HG02852 (cell line): ENCODE results near the gene RAPGEF5.

Experiments used
- ATAC-seq: cut with Tn5 transposase; IDR thresholded peaks from one replicate; pipeline ENCODE4 v1.9.1; 2021; ENCODE audit warnings: mild to moderate bottlenecking, moderate library complexity; ENCODE audit not compliant: unreplicated experiment

The RAPGEF5 gene

GRCh38 chr7:22269963-22270362 lies 87.0 kb downstream of the RAPGEF5 start:
- ATAC-seq: no peak

- ATAC-seq: no peak
These were observed 88.0 kb downstream of the RAPGEF5 start for GRCh38 chr7:22268884-22269421.

GRCh38 chr7:22267930-22268615 lies 88.9 kb downstream of the RAPGEF5 start:
- ATAC-seq: no peak

DNA sequence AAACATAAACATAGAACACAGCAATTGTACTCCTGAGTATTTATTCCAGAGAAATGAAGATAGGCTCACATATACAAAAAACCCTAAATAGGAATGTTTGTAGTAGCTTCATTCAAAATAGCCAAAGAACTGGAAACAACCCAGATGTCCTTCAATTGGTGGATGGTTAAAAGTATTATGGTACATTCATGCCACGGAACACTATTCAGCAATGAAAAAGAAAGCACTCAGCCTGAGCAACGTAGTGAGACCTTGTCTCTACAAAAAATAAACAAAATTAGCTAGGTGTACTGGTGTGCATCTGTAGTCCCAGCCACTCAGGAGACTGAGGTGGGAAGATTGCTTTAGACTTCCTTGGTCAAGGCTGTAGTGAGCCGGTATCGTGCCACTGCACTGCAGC lies 94.4 kb downstream of the RAPGEF5 start:
- ATAC-seq: no peak

GRCh38 chr7:22256541-22257096 lies 100.3 kb downstream of the RAPGEF5 start:
- ATAC-seq: no peak

GRCh38 chr7:22255834-22256233 lies 101.1 kb downstream of the RAPGEF5 start:
- no peak for ATAC-seq

- no peak for ATAC-seq
These were observed 101.6 kb downstream of the RAPGEF5 start for GRCh38 chr7:22255342-22255741.

GRCh38 chr7:22252936-22253536 lies 103.9 kb downstream of the RAPGEF5 start:
- no peak for ATAC-seq

DNA sequence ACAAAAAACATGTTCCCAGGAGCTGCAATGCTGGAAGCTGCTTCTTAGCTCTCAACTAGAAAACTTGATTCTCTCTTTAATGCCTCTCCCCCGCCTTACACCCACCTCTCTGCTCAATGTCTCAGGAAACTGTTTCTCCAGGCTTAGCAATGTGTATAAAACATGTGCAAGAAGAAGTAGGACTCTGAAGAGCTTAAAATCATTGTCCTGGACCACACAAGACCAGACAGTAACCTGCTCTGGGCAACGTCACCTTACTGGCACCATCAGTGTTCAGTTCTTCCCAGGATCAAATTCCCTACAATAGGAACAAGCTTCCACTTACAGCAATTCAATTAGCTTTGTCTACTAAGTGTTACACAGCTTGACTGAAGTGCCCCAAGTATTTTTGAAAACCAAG lies 104.9 kb downstream of the RAPGEF5 start:
- no peak for ATAC-seq

- ATAC-seq: no peak
These were observed 105.7 kb downstream of the RAPGEF5 start for GRCh38 chr7:22251281-22251680.

DNA sequence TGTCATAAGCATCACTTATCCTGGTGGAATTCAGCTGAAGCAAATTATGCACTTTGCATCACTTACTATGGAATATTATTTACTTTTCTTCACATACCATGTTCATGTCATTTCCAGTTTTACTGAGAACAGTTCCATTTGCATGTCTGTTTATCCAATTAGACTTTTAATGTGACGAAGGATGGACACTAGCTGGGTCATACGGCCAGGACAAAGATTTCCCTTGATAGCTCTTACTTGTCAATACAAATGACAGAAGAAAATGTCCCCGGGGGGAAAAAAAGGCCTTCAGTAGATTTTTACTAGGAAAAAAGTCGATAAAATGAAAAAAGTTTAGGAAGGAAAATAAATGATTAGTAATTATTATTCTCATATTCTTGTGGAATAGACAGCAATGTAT lies 106.6 kb downstream of the RAPGEF5 start:
- ATAC-seq: no peak

DNA sequence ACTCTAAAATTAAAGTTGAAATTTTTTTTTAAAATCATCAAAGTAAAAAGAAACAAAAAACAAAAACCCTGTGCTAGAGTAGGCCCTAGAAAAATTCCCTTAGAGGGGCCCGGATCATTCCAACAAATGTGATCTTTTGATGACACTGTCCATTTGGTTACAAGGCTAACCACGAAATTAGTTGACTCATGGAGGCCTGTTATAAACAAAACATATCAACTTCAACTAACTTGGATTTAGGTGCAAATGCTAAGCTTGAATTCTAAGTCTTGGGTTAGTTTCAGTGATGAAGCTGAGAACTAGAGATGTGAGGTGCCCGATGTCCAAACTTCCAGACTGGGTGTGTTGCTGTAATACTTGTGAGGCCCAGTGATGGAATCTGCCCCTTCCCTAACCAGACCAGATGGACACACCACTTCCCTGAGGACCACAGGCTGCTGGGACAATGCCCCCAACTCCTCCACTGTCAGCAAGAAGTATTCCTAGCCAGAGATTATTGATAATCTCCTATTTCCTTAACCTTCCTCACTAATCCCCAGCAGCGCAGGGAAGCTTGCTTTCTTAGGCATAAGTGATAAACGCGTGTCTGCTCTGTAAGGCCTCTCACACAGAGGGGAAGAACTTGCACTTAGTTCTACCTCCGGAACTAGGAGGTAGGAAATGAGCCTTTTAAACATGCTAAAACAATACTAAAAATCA lies 108.7 kb downstream of the RAPGEF5 start:
- no peak for ATAC-seq

- no peak for ATAC-seq
These were observed 115.1 kb downstream of the RAPGEF5 start for GRCh38 chr7:22241805-22242390.

DNA sequence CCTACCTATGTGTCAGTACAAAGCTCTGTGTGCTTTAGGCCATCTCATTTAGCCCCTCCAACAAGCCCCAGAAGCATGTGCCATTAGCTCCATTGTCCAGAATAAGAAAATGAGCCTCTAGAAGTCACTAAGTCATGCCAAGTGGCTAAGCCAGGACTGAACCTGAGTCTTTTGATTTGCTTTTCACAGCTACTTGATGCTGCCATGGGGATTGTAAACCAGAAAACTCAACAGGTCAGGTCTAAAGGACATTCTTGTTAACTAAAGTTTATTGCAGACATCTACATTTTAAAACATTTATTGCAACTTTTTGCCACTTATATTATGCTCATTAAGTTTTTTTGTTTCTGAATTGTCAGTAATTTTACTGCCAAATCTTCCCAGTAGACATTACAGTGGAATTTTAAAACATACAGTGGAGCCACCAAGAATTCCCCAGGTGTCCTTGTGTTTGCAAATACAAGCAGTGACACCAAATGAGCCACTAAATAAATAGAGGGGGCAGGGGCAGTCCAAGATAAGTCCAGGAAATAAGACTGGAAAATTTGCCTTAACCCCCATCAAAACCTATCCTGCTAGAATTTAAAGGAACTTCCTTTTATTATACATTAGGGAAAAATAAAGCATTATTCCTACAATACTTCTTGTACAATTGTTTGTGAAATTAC lies 115.9 kb downstream of the RAPGEF5 start:
- ATAC-seq: no peak

DNA sequence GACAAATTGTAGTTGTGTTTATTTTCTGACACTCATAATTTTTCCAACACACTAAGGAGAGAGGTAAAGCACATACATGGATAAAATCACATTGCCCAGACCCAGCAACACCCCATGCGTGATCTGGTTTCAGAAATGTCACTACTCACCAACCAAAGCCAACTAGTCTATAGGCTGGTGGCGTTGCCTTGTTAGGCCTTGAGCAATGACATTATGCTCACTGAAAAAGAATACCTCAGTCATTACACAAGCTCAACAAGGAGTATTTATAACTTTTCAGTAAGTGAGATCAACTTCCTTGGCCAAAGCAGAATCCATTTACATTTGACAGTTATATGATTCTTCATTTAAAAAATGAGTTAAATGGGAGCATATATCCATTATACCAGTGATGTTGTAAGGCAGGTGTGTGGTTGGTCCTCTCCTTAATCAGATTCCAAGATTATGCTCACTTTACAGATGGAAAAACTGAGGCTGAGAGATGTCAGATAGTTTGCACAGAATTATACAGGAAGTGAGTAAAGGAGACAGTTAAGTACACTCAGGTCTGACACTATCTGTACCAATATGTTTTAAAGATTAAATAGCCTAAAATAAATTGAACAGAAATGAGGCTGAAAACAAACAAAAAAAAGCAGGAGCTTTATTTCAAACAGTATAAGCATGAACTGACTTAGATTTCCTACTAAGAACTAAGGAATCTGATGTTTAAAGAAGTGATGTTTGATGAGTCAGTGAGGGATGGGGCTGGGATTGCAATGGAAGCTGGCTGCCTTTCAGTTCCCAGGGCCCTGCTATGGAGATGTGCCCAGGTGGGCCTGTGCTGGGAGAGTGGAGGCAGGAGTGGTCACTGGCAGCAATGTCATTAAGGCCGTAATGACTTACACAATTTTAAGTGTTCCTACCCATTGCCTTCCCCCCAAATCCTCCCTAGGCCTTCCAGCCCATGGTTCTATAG lies 118.3 kb downstream of the RAPGEF5 start:
- no peak for ATAC-seq

GRCh38 chr7:22235134-22235533 lies 121.8 kb downstream of the RAPGEF5 start:
- ATAC-seq: no peak

DNA sequence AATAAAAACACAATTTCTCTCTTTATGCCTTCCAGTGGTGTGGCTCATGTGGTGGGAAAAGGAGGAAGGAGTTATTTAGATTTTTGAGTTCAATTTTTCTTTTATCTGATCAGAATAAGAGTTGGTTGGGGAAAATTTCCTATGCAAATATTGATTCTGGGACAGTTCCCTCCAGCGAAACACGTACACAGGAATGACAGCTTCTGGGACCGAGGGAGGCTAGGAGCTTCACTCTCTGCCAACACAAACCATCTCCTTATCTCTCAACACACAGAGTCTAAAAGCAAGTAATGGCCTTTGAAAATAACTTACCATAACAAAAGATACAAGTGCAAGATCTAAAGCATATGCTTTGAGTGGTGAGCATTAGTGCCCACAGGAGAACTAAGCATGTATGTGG lies 122.7 kb downstream of the RAPGEF5 start:
- no peak for ATAC-seq

DNA sequence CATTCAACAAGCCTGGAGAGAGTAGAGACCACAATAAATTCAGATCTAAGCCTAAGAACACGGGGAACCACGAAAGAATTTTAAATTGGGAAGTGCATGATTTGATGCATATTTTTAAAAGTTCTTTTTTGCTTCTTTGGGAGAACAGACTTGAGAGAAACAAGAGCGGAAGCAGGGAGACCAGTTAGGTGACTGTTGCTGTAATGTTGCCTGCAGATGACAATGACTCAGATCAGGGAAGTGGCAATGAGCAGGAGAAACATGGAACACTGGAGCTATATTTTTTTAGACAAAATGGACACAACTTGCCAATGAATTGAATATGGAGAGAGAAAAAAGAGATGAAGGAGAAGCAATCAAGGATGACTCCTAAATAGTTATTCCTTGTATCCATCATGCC lies 125.1 kb downstream of the RAPGEF5 start:
- no peak for ATAC-seq

DNA sequence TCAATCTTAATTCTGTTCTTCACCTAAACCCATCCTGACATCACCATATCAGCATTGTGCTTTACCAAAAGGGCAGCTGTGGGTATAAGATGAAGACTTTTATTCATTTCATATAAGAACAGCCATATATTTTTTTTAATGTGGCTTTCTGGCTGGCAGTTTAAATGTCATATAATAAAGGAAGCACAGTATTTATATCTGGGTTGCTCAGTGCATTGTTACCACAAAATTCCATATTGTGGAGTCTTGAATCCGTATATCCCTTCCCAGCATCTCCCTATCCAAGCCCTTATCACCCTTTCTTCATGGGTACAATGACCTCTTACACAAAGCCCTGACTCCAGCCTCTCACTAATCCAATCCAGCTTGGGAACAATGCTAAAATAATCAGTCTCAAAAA lies 125.8 kb downstream of the RAPGEF5 start:
- ATAC-seq: no peak

DNA sequence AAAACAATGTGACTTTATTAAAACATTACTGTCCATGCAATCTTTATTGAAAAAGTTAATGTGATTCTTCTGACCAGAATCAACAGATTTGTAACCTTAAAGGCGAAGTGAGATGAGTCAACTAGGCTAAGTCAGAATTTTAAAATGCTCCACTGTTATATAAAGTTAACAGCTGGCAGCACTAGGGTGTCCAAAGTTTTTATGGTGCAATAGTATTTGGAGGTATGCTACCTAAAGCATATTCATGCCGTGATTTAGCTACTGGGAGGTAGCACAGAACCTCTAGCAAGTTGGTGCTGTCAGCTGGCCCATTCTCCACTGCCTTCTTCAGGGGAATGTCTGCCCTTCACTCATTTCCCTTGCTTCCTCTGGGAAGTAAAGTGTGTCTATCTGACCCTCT lies 126.7 kb downstream of the RAPGEF5 start:
- no peak for ATAC-seq
